Central memory CD4-positive, alpha-beta T cell (primary cell): ENCODE measurements around the gene RNASEH2A.

Experiments
- DNase-seq: peaks from one replicate; pipeline ENCODE4 v3.0.0; 2022
- total RNA-seq, 3 experiments: gene quantifications; one replicate each; lab custom pipeline; 2026; lab: John Stamatoyannopoulos, UW

Gene RNASEH2A
- total RNA-seq, result 0.05 to 0.39 (median 0.21) reads per million in 3 experiments

- peak; percentile 81 for DNase-seq
Measured at GRCh38 chr19:12806242-12807081, at the start of gene RNASEH2A. Gene RNASEH2A (plus strand): TSS chr19:12806584. CDS start chr19:12806674, 90 bp downstream.

GRCh38 chr19:12757544-12758274 lies 48.7 kb upstream of the RNASEH2A start:
- peak; percentile 49 for DNase-seq

- DNase-seq, result no peak
Measured at GRCh38 chr19:12759686-12760085, 46.7 kb upstream of the RNASEH2A start.

GRCh38 chr19:12763100-12763499 lies 43.3 kb upstream of the RNASEH2A start:
- DNase-seq, result no peak

- no peak for DNase-seq
Measured at GRCh38 chr19:12764698-12765097, 41.7 kb upstream of the RNASEH2A start.

- peak; percentile 76 for DNase-seq
Measured at GRCh38 chr19:12766051-12766521, 40.3 kb upstream of the RNASEH2A start.

- no peak for DNase-seq
Measured at GRCh38 chr19:12767150-12767549, 39.2 kb upstream of the RNASEH2A start.

GRCh38 chr19:12767666-12768065 lies 38.7 kb upstream of the RNASEH2A start:
- DNase-seq, result no peak

- peak; percentile 57 for DNase-seq
Measured at GRCh38 chr19:12769689-12770088, 36.7 kb upstream of the RNASEH2A start.

GRCh38 chr19:12770922-12771321 lies 35.5 kb upstream of the RNASEH2A start:
- no peak for DNase-seq

- no peak for DNase-seq
Measured at GRCh38 chr19:12772323-12772722, 34.1 kb upstream of the RNASEH2A start.

GRCh38 chr19:12773571-12773970 lies 32.8 kb upstream of the RNASEH2A start:
- DNase-seq, result no peak

- DNase-seq, result no peak
Measured at GRCh38 chr19:12774588-12775555, 31.5 kb upstream of the RNASEH2A start, which contains the start of gene HOOK2. Gene HOOK2 (minus strand): TSS chr19:12775552. CDS start chr19:12775449, 103 bp downstream.

GRCh38 chr19:12777217-12778016 lies 29.0 kb upstream of the RNASEH2A start:
- peak; percentile 76 for DNase-seq

GRCh38 chr19:12778017-12778904 lies 28.1 kb upstream of the RNASEH2A start:
- peak; percentile 38 for DNase-seq

- DNase-seq, result no peak
Measured at GRCh38 chr19:12778905-12779161, 27.6 kb upstream of the RNASEH2A start.

GRCh38 chr19:12779162-12779993 lies 27.0 kb upstream of the RNASEH2A start:
- DNase-seq, result no peak

GRCh38 chr19:12782174-12782423 lies 24.3 kb upstream of the RNASEH2A start:
- no peak for DNase-seq

- DNase-seq, result peak; percentile 99
Measured at GRCh38 chr19:12782424-12783290, 23.7 kb upstream of the RNASEH2A start.
